ENCODE data around the gene CXXC4. TPM values are rescaled to one million over a fixed set of nuclear protein-coding genes. Genes with fewer than 3 reads are reported as not detected.

Gene CXXC4
- total RNA-seq, 1 experiment from 2014 or later: not detected

DNA sequence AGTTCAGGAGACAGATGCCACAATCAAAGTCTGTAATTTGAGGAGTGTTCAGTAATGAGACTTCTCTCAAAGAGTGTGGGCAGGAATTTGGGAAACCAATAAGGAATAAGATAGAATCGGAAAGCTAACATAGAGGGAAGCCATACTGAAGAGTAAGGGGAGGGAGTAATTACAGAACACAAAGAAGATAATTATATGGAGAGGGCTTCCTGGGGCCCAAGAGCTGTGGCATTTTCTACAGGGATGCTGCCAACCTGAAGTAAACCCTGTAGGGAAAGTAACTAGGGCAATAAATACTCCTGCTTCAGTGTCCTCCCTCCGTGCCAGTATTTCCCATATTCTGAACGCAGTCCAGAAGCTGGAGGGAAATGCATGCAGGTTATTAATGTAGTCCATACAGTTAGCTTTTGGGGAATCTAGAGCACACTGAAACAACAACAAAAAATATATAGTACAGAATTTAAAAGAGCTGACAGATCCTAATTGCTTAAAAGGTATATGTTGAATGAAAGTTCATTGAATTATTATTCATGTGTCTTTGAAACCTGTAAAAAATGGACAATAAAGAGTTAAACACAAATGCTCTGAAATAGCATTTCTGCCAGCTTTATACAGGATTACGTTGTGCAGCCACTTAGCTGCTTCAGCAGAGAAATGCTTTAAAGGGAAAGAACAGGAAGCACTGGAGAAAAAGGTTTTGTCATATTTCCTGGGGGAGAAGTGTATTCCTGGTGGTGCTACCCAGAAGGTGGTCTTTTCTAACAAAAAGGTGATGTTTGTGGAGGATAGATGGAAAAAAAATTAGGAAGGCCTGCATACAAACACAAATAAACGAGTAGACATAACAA lies 48.0 kb downstream of the CXXC4 start:
- no peaks in the 10 kb centered on the region for H3K79me2 ChIP-seq (ENCODE audit: low read length)
- intact Hi-C loops (cut with micrococcal nuclease): no loop called here
- POLR2A ChIA-PET (ENCODE audit: unreplicated experiment): no interaction called here
- DNase-seq (no peak), ATAC-seq (no peak)
- no peak for TF ChIP-seq EZH2 (IDR thresholded peaks at IDR 0.05; ENCODE audit: low read length, unreplicated experiment)
- TF ChIP-seq EZH2phosphoT487 (IDR thresholded peaks at IDR 0.05; ENCODE audit: borderline replicate concordance, low read length): no peak
- TF ChIP-seq, protein P1, sequence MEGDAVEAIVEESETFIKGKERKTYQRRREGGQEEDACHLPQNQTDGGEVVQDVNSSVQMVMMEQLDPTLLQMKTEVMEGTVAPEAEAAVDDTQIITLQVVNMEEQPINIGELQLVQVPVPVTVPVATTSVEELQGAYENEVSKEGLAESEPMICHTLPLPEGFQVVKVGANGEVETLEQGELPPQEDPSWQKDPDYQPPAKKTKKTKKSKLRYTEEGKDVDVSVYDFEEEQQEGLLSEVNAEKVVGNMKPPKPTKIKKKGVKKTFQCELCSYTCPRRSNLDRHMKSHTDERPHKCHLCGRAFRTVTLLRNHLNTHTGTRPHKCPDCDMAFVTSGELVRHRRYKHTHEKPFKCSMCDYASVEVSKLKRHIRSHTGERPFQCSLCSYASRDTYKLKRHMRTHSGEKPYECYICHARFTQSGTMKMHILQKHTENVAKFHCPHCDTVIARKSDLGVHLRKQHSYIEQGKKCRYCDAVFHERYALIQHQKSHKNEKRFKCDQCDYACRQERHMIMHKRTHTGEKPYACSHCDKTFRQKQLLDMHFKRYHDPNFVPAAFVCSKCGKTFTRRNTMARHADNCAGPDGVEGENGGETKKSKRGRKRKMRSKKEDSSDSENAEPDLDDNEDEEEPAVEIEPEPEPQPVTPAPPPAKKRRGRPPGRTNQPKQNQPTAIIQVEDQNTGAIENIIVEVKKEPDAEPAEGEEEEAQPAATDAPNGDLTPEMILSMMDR (conservative IDR thresholded peaks at IDR 0.05; ENCODE audit: low read depth, low read length): no peak
- no peaks in the 10 kb centered on the region for H3K36me3 ChIP-seq (ENCODE audit: low read depth, low read length)
- H3K4me3 ChIP-seq (ENCODE audit: low read length): no peak overlapping the region
- H3K9me3 ChIP-seq (ENCODE audit: low read length): no peaks in the 10 kb centered on the region
- no peaks in the 10 kb centered on the region for H3K9me2 ChIP-seq (replicated peaks; ENCODE audit: low read length)
- no peak overlapping the region for H3K9ac ChIP-seq (ENCODE audit: low read length)
- no peaks in the 10 kb centered on the region for H3F3A ChIP-seq (ENCODE audit: low read length, unreplicated experiment)
- no peaks in the 10 kb centered on the region for H4K20me1 ChIP-seq (ENCODE audit: low read length)
- no peak overlapping the region for H3K27ac ChIP-seq (ENCODE audit: low read length)
- no TSS peak for BruUV-seq (replicated peaks)
- H3K4me2 ChIP-seq (ENCODE audit: low read length): no peak overlapping the region
- H3K27me3 ChIP-seq (ENCODE audit: low read length): no peaks in the 10 kb centered on the region
- CTCF ChIA-PET: no interaction called here
- no peaks in the 10 kb centered on the region for H3K4me1 ChIP-seq (ENCODE audit: insufficient read depth, low read length)
- H2AFZ ChIP-seq (ENCODE audit: low read length): 0 out of 2 replicates have a peak overlapping the region, but pooled peaks have one; percentile 4

DNA sequence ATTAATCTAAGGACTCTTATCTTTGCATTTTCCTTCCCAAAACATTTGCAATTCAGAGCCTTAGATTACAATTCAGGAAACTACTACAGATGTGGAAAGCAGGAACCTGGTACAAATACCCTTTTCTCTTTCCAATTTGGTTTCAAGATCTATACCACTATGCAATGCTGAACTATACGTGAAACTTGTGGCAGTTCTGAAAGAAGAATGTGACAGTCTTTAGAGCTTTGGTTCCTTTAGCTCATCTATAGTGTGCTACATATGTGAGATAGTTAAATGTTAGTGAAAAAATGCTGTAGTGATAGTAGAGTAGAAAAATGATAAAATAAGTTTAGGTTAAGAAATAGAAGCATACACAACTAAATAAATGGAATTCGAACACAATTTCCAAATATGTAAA lies 50.0 kb downstream of the CXXC4 start:
- CTCF ChIA-PET: no interaction called here
- H3K36me3 ChIP-seq (ENCODE audit: low read depth, low read length): no peaks in the 10 kb centered on the region
- no peak overlapping the region for H3K9ac ChIP-seq (ENCODE audit: low read length)
- no peaks in the 10 kb centered on the region for H3K4me1 ChIP-seq (ENCODE audit: insufficient read depth, low read length)
- H3K79me2 ChIP-seq (ENCODE audit: low read length): no peaks in the 10 kb centered on the region
- intact Hi-C loops (cut with micrococcal nuclease): no loop called here
- no peaks in the 10 kb centered on the region for H3K9me3 ChIP-seq (ENCODE audit: low read length)
- ATAC-seq (no peak), DNase-seq (no peak)
- no peaks in the 10 kb centered on the region for H4K20me1 ChIP-seq (ENCODE audit: low read length)
- TF ChIP-seq, protein P1 (conservative IDR thresholded peaks at IDR 0.05; ENCODE audit: low read depth, low read length): no peak
- TF ChIP-seq EZH2phosphoT487 (IDR thresholded peaks at IDR 0.05; ENCODE audit: borderline replicate concordance, low read length) (no peak), EZH2 (IDR thresholded peaks at IDR 0.05; ENCODE audit: low read length, unreplicated experiment) (no peak)
- H3F3A ChIP-seq (ENCODE audit: low read length, unreplicated experiment): no peaks in the 10 kb centered on the region
- H3K4me3 ChIP-seq (ENCODE audit: low read length): no peak overlapping the region
- H3K9me2 ChIP-seq (replicated peaks; ENCODE audit: low read length): no peaks in the 10 kb centered on the region
- H3K27me3 ChIP-seq (ENCODE audit: low read length): no peaks in the 10 kb centered on the region
- H2AFZ ChIP-seq (ENCODE audit: low read length): no peak overlapping the region
- POLR2A ChIA-PET (ENCODE audit: unreplicated experiment): no interaction called here
- H3K4me2 ChIP-seq (ENCODE audit: low read length): no peak overlapping the region
- BruUV-seq (replicated peaks): no TSS peak
- no peak overlapping the region for H3K27ac ChIP-seq (ENCODE audit: low read length)

DNA sequence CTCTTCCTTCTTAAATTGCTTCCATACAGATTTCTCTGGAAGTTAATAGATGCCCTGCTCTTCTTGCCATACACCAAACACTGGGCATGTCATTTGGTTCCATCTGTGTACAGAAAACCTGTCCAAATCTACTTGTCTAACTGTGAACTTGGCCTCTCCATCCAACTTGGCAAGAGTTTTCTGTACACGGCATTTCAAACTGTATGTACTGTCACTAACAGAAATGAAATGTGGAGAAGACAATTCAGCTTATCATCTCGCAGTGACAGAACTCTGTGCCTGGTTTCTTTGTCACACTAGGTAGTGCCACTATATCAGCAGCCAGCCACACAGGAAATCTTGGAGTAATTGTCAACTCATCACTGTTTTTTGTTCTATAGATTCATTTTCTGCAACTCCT lies 58.2 kb downstream of the CXXC4 start:
- Histone ChIP-seq H3K4me2 (ENCODE audit: low read length) (no peak overlapping the region), H3K27ac (ENCODE audit: low read length) (no peak overlapping the region), H2AFZ (ENCODE audit: low read length) (no peak overlapping the region), H3K27me3 (ENCODE audit: low read length) (no peaks in the 10 kb centered on the region), H3K36me3 (ENCODE audit: low read depth, low read length) (no peaks in the 10 kb centered on the region), H3K9me2 (replicated peaks; ENCODE audit: low read length) (no peaks in the 10 kb centered on the region), H3K4me3 (ENCODE audit: low read length) (no peak overlapping the region), H3K79me2 (ENCODE audit: low read length) (no peaks in the 10 kb centered on the region), H3K9ac (ENCODE audit: low read length) (no peak overlapping the region), H3K4me1 (ENCODE audit: insufficient read depth, low read length) (no peaks in the 10 kb centered on the region), H3F3A (ENCODE audit: low read length, unreplicated experiment) (no peaks in the 10 kb centered on the region), H3K9me3 (ENCODE audit: low read length) (no peaks in the 10 kb centered on the region), H4K20me1 (ENCODE audit: low read length) (no peaks in the 10 kb centered on the region)
- DNase-seq (no peak), ATAC-seq (no peak)
- no peak for TF ChIP-seq EZH2 (IDR thresholded peaks at IDR 0.05; ENCODE audit: low read length, unreplicated experiment)
- ChIA-PET CTCF (no interaction called here), POLR2A (ENCODE audit: unreplicated experiment) (no interaction called here)
- no TSS peak for BruUV-seq (replicated peaks)
- intact Hi-C loops (cut with micrococcal nuclease): no loop called here
